Measurements from ENCODE around the gene ANXA8. TPM values are rescaled to one million over a fixed set of nuclear protein-coding genes. Genes with fewer than 3 reads are reported as not detected.

The ANXA8 gene
- total RNA-seq, 1 experiment from 2014 or later: 0.22 TPM

GRCh38 chr10:47457826-47458225 lies 26.1 kb downstream of the ANXA8 start:
- Mint-ChIP-seq H3K27ac (no peak overlapping the region; a peak in 1 of 7 replicates), H3K9me3 (no peaks in the 10 kb centered on the region), H3K4me3 (no peak overlapping the region), H3K36me3 (ENCODE audit: insufficient read depth in 1 of 3, low read depth in 3 of 3) (no peaks in the 10 kb centered on the region), H3K27me3 (ENCODE audit: low read depth) (peaks cover 2% of the 10 kb centered on the region), H3K4me1 (peaks cover 8 to 16% of the 10 kb centered on the region in 2 experiments)
- Histone ChIP-seq H3K79me2 (ENCODE audit: insufficient read depth, low read length) (no peaks in the 10 kb centered on the region), H3K27me3 (ENCODE audit: insufficient read depth, low read length) (no peaks in the 10 kb centered on the region), H2BK12ac (ENCODE audit: insufficient read length, low read depth, low read length) (no peak overlapping the region), H2BK15ac (ENCODE audit: low read depth, low read length) (no peak overlapping the region), H3K9me3 (ENCODE audit: control insufficient read depth, low read depth, low read length) (no peaks in the 10 kb centered on the region), H4K8ac (replicated peaks; ENCODE audit: insufficient read length, low read depth, low read length) (no peak overlapping the region), H3K23ac (ENCODE audit: insufficient read length, low read depth, low read length) (no peak overlapping the region), H2AK5ac (ENCODE audit: insufficient read length, low read length) (no peak overlapping the region), H2AFZ (ENCODE audit: low read length) (no peak overlapping the region), H3K4me1 (ENCODE audit: insufficient read depth, low read length) (no peaks in the 10 kb centered on the region), H3K9ac (ENCODE audit: extremely low read depth, insufficient read length, low read length) (no peak overlapping the region), H3K23me2 (ENCODE audit: insufficient read length, low read depth, low read length, poor library complexity, severe bottlenecking) (no peaks in the 10 kb centered on the region), H3K27ac (ENCODE audit: insufficient read length, low read depth, low read length) (no peak overlapping the region), H3K4ac (ENCODE audit: low read depth, low read length) (no peak overlapping the region), H3T11ph (ENCODE audit: low read length) (no peak overlapping the region), H4K91ac (ENCODE audit: insufficient read length, low read depth, low read length) (no peak overlapping the region), H2BK20ac (ENCODE audit: low read depth, low read length, poor library complexity, severe bottlenecking) (no peak overlapping the region), H2BK120ac (ENCODE audit: low read depth, low read length, poor library complexity, severe bottlenecking) (no peak overlapping the region), H4K5ac (ENCODE audit: insufficient read length, low read depth, low read length) (no peak overlapping the region), H3K79me1 (ENCODE audit: insufficient read depth, low read depth, low read length, poor library complexity, severe bottlenecking) (no peaks in the 10 kb centered on the region), H3K4me2 (ENCODE audit: insufficient read depth, insufficient read length, low read length) (no peak overlapping the region), H3K56ac (ENCODE audit: insufficient read length, low read depth, low read length) (no peak overlapping the region), H3K14ac (ENCODE audit: insufficient read depth, low read length) (no peak overlapping the region), H2BK5ac (ENCODE audit: insufficient read length, low read length) (no peak overlapping the region), H3K18ac (ENCODE audit: insufficient read length, low read depth, low read length) (no peak overlapping the region), H4K20me1 (ENCODE audit: control insufficient read depth, insufficient read depth, insufficient read length) (no peaks in the 10 kb centered on the region)
- DNase-seq: no peak
- TF ChIP-seq CTCF (conservative IDR thresholded peaks at IDR 0.05): no peak
- WGBS (ENCODE audit: extremely low coverage, insufficient read length, low lambda C conversion rate): no CpG with 5 or more reads among the region's 1 CpG
